ENCODE data around the gene HIF3A.

Gene HIF3A

DNA sequence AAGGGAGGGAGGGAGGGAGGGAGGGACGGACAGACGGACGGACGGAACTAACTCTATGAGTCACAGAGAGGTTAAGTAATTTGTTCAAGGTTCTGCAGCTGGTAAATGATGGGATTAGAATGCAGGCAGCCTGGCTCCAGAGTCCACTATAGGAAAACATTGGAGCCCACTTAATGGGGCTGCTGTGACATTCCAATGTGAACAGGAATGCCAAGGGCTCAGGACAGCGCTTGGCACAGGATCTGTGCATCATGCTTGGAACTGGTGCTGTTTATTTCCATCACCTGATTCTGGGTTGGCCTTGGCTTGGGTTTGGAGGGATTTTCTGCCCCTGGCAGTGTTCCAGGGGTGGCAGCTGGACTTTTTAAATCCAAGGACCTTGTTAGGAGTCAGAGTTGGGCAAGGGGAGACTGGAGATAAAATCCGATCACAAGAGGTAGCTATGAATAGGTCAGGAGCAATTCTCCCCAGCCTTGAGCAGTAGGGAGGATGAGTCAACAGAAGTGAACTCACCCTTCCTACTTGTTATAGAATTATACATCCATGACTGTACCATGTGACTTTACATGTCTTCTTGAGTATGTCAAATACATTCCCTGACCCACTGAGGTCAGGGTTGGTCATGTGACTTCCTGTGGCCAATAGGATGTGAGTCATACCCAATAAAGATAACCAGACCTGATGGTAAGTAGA lies 7.8 kb upstream of the HIF3A start:
- TF ChIP-seq, protein P1, sequence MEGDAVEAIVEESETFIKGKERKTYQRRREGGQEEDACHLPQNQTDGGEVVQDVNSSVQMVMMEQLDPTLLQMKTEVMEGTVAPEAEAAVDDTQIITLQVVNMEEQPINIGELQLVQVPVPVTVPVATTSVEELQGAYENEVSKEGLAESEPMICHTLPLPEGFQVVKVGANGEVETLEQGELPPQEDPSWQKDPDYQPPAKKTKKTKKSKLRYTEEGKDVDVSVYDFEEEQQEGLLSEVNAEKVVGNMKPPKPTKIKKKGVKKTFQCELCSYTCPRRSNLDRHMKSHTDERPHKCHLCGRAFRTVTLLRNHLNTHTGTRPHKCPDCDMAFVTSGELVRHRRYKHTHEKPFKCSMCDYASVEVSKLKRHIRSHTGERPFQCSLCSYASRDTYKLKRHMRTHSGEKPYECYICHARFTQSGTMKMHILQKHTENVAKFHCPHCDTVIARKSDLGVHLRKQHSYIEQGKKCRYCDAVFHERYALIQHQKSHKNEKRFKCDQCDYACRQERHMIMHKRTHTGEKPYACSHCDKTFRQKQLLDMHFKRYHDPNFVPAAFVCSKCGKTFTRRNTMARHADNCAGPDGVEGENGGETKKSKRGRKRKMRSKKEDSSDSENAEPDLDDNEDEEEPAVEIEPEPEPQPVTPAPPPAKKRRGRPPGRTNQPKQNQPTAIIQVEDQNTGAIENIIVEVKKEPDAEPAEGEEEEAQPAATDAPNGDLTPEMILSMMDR (IDR thresholded peaks at IDR 0.05; ENCODE audit: borderline replicate concordance, extremely low read depth, low read length, poor library complexity, severe bottlenecking) = no peak
- no peak for TF ChIP-seq EZH2 (IDR thresholded peaks at IDR 0.05; ENCODE audit: borderline replicate concordance, low read depth, low read length, severe bottlenecking)
- Histone ChIP-seq H3K36me3 (ENCODE audit: insufficient read depth, low read length) (no peaks in the 10 kb centered on the region), H3K9ac (ENCODE audit: low read depth, low read length) (no peak overlapping the region), H3K27ac (ENCODE audit: low read length) (no peak overlapping the region), H3K4me3 (ENCODE audit: low read depth in 1 of 2, low read length in 2 of 2) (no peak overlapping the region), H3K9me3 (ENCODE audit: insufficient read depth, low read length, severe bottlenecking) (no peaks in the 10 kb centered on the region), H3K4me1 (ENCODE audit: insufficient read depth, low read length) (no peaks in the 10 kb centered on the region), H3K27me3 (ENCODE audit: insufficient read depth, low read length, poor library complexity) (no peaks in the 10 kb centered on the region), H2AFZ (ENCODE audit: low read depth, low read length) (no peak overlapping the region), H3K79me2 (ENCODE audit: insufficient read depth, low read length) (no peaks in the 10 kb centered on the region), H4K20me1 (ENCODE audit: insufficient read depth, low read length) (no peaks in the 10 kb centered on the region), H3K4me2 (ENCODE audit: insufficient read depth, low read length) (no peak overlapping the region)
- ATAC-seq (ENCODE audit: insufficient read depth, low read depth) = no peak
- DNase-seq = no peak

DNA sequence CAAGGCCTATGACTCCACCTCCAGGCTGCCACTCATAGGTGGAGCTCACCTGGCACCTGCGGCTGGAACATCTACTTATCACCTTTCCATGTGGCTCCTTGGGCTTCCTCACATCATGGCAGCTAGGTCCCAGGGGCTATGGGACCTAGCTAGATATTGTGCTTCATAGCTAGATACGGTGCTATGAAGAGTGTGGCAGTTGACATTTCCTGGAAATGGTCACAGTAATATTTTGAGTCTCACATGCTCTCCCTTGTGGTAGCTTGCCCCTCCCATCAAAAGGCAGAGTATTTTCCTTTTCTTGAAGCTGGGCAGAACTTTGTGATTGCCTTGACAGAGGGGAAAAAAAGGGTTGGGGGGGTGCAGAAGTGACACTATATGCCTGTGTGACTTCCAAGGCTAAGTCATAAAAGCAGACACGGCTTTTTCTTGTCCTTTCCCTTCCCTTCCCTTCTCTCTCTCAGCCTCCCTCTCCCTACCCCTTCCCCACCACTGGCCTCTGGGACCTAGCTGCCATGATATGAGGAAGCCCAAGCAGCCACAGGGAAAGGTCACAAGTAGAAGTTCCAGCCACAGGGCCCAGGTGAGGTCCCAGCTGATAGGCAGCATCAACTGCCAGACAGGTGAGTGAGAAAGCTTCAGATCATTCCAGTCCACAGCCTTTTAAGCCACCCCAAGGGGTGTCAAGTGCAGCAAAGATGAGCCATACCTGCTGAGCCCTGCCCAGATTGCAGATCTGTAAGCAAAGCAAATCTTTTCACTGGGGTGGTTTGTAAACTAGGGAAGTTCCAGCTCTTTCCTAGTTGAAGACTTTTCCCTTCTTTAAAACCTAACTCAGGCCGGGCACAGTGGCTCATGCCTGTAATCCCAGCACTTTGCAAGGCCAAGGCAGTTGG lies 6.9 kb upstream of the HIF3A start:
- Histone ChIP-seq H3K4me3 (ENCODE audit: low read depth in 1 of 2, low read length in 2 of 2) (no peak overlapping the region), H3K79me2 (ENCODE audit: insufficient read depth, low read length) (no peaks in the 10 kb centered on the region), H3K36me3 (ENCODE audit: insufficient read depth, low read length) (no peaks in the 10 kb centered on the region), H3K9me3 (ENCODE audit: insufficient read depth, low read length, severe bottlenecking) (no peaks in the 10 kb centered on the region), H3K4me1 (ENCODE audit: insufficient read depth, low read length) (no peaks in the 10 kb centered on the region), H3K9ac (ENCODE audit: low read depth, low read length) (no peak overlapping the region), H4K20me1 (ENCODE audit: insufficient read depth, low read length) (no peaks in the 10 kb centered on the region), H3K4me2 (ENCODE audit: insufficient read depth, low read length) (no peak overlapping the region), H3K27me3 (ENCODE audit: insufficient read depth, low read length, poor library complexity) (no peaks in the 10 kb centered on the region), H2AFZ (ENCODE audit: low read depth, low read length) (no peak overlapping the region), H3K27ac (ENCODE audit: low read length) (no peak overlapping the region)
- DNase-seq = no peak
- no peak for TF ChIP-seq EZH2 (IDR thresholded peaks at IDR 0.05; ENCODE audit: borderline replicate concordance, low read depth, low read length, severe bottlenecking)
- TF ChIP-seq, protein P1 (IDR thresholded peaks at IDR 0.05; ENCODE audit: borderline replicate concordance, extremely low read depth, low read length, poor library complexity, severe bottlenecking) = no peak
- ATAC-seq (ENCODE audit: insufficient read depth, low read depth) = no peak

DNA sequence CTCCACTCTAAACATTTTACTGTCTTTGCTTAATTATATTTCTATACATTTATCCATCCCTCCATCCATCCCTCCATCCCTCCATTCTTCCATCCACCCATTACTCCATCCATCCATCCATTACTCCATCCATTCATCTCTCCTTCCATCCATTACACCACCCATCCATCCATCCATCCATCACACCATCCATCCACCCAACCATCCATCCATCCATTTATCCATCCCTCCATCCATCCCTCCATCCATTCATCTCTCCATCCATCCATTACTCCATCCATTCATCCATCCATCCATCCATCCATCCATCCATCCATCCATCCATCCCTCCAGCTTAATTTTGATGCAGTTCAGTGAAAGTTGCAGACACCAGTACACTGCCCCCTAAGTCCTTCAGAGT lies 5.0 kb upstream of the HIF3A start:
- Histone ChIP-seq H3K36me3 (ENCODE audit: insufficient read depth, low read length) (no peaks in the 10 kb centered on the region), H3K4me2 (ENCODE audit: insufficient read depth, low read length) (no peak overlapping the region), H3K9me3 (ENCODE audit: insufficient read depth, low read length, severe bottlenecking) (no peaks in the 10 kb centered on the region), H3K79me2 (ENCODE audit: insufficient read depth, low read length) (no peaks in the 10 kb centered on the region), H3K4me3 (ENCODE audit: low read depth in 1 of 2, low read length in 2 of 2) (no peak overlapping the region), H3K9ac (ENCODE audit: low read depth, low read length) (no peak overlapping the region), H3K27ac (ENCODE audit: low read length) (no peak overlapping the region), H4K20me1 (ENCODE audit: insufficient read depth, low read length) (no peaks in the 10 kb centered on the region), H3K4me1 (ENCODE audit: insufficient read depth, low read length) (no peaks in the 10 kb centered on the region), H3K27me3 (ENCODE audit: insufficient read depth, low read length, poor library complexity) (no peaks in the 10 kb centered on the region), H2AFZ (ENCODE audit: low read depth, low read length) (no peak overlapping the region)
- TF ChIP-seq, protein P1 (IDR thresholded peaks at IDR 0.05; ENCODE audit: borderline replicate concordance, extremely low read depth, low read length, poor library complexity, severe bottlenecking) = no peak
- TF ChIP-seq EZH2 (IDR thresholded peaks at IDR 0.05; ENCODE audit: borderline replicate concordance, low read depth, low read length, severe bottlenecking) = no peak
- no peak for ATAC-seq (ENCODE audit: insufficient read depth, low read depth)
- DNase-seq = no peak

Measured in DND-41 (cell line).